ENCODE measurements around the gene LAMA5. TPM values are rescaled to one million over a fixed set of nuclear protein-coding genes. Genes with fewer than 3 reads are reported as not detected.

The LAMA5 gene
- polyA plus RNA-seq, 10 donors: 38.4 to 86.0 (median 57.8) TPM

DNA sequence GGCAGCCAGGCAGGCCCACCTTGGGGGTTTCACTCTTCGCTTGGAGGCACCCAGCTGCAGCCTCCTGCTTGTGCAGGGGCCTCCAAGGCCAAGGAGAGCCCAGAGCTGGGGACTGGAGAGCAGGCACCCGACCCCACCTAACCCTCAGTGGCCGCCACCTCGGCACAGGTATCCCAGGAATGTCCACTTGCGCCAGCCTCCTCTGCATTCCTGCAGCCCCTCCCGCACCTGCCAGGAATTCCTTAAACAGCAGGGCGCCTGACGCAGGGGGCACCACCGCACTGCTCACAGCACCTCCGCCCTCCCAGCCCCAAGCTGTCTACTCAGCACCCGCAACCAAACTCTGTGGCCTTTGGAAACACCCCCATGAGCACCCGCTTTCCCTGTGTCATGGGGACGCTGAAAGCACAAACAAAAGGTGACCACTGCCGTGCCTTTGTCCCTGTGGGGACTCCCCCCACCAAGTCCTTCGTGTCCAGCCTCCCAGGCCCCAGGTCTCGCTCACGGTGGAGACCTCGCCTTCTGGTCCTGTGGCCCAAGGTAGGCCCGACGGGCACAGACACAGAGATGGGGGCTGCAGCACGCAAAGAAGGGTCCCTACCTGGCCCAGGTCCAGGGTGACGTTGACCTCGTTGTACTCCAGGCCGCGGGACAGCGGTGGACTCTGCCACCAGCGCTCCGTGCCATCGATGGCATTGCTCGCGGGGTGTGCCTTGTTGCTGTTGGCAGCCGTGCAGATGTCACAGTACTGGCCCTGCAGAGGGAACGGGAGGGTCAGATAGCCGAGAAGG is 5.1 kb downstream of the LAMA5 start:
- DNase-seq: no peak

DNA sequence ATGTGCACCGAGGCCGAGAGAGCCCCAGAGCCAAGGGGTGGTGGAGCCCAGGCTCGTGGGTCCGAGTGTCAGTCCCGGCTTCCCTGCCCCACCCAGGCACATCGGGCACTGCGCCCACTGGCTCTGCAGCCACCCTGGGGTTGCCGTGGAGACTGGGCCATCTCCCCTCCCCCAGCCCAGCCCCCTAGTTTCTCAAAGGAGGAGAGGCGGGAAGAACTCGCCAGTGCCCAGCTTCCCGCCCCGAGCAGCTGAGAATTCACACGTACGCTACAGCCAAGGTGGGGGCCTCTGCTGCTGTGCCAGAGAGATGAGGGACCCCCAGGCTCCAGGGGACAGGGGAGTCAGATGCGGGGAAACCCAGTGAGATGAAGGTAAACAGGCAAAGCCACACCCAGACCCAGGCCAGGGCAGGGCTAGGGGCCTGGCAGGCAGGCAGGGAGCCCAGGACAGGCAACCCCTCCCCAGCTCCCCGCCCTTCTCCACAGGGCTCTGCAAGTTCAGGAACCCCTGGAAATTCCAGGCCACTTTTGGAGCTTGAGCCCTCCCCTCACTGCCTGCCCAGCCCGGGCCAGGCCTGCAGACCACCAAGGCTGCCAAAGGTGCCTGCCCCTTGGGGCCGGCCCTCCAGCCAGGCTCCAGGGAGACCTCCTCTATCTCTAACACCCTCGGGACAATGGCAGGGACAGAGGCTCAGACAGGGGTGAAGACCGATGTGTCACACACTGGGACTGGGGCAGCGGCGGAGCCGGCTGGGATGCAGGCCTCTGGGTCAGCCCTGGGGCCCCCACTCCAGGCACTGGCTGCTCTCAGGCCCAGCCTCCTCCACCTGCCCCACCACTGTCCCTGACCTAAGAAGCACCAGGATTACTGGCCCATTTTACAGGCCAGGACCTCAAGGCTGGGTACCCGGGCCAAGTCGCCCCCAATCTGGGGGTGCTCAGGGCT is 6.0 kb downstream of the LAMA5 start:
- DNase-seq: peak in 1 of 3 donors; percentile 52

DNA sequence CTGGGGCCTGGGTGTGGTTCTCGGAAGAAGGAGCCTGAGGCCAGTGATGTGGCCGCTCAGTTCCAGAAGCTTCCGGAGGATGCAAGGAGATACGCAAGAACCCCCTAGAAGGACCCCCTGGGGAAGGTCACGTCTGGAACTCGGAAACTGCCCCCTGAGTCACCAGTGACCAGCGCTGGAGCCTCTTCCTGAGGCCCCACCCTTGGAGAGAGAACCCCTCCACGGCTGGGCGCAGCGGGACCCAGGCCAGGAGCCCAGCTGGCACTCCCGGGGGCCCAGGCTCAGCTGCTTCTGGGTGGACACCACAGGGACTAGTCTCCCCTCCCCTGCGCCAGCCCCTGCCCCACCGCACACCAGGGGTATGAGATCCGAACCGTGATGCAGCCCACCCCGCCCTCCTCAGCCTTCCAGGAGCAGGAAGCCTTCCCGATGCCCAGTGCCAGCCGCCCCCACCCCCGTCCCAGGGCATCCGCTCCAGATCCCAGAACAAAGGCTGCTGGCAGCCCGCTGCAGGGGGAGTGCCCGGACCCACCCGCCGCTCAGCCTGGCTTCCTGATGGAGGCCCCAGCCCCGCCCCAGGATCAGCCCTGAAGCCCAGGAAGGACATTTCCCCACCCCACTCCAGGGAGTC is 7.5 kb downstream of the LAMA5 start:
- DNase-seq: peak in 1 of 3 donors; percentile 67

DNA sequence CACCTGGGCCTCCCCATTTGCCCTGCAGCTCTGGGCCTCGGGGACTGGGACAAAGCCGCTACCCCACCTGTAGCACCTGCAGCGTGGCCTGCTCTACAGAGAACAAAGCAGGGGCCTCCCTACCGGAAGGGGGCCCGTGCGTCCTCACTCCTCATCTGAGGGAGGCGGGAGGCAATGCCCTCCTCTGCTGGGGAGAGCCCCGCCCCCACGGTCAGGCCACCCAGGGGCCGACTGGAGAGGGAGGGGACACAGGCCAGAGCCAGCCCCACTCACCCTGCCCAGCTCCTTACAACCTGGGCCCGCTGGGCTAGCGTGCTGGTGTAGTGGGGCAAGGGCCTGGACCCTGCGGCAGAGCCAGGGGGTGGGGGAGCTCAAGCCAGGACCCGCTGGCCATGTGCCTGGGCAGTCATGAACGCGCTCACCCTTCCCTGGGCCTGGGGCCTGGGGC is 8.0 kb downstream of the LAMA5 start:
- DNase-seq: peak in 1 of 3 donors; percentile 49

DNA sequence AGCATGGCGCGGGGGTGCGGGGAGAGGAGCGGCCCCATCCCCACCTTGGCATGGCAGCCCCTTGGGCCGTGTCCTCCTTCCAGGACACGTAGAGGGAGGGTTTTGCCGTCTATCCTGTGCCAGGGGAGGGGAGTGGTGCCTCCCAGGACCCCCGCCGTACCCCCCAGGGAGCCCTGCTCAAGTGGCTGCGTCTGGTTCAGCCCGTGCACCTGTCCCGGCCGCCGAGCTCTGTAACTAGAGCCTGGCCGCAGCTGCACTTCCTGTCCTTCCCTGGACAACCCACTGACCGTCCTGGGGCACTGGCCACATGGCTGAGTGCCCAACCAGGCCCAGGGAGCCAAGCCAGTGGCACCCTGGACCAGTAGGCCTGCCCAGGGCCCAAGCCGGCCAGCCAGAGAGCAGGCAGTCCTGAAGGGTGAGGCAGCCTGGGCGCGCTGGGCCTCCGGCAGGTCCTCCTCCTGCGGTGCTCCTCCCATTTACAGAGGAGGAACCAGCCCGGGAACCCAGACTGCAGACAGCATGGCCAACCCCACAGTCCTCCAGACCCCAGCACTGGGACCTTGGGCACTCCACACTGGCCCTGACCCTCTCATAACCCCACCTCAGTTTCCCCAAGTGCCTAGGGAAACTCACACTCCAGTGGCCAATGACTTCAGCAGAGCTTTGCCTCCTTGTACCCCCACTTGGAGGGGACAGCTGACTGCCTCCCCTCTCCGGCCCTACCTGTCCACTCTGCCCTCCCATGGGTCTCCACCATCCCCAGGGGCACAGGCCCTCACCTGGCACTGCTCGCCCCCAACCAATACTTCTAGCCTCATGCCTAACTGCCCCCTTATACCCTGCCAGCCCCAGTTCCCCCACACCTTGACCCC is 8.7 kb downstream of the LAMA5 start:
- DNase-seq: peak in 1 of 3 donors; percentile 73

DNA sequence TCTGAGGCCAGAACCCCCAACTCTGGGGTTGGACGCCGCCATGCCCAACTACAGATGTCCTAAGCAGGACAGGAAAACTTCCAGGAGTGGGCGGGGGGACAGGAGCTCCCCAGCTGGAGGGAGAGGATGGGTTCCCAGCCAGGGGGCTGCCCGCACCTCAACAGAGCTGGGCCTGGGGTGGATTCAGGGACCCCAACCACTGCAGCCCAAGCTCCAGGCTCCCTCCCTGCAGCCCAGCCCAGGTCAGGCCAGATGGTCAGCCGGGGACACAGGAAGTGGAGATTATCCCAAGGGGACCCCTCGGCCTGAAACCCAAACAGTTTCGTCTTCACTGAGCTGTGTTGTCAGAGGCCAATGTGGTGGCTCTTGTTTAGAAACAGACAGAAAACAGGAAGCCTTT is 9.4 kb downstream of the LAMA5 start:
- peak in 1 of 3 donors; percentile 68 for DNase-seq

DNA sequence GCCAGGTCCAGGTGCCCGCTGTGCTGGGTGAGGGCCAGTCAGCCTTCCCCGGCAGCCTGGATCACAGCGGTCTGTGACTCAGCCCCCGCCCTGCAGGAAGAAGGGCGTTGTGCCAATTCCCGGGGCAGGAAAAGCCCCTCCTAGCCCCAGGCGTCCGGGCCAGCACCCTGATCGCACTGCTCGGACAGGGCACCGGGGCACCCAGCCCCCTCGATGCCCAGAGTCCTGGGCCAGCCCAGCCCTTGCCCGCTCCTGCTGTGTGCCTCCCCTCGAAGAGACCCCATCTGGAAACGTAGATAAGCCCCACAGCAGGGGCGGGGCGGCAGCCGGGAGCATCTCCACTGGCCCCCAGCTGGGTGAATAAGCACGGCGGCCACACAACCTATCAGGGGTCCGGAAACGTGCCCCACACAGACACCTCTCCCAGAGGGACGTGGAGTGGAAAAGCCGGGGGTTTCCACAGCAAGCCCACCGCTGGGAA is 9.9 kb downstream of the LAMA5 start:
- peak in 1 of 3 donors; percentile 58 for DNase-seq

DNA sequence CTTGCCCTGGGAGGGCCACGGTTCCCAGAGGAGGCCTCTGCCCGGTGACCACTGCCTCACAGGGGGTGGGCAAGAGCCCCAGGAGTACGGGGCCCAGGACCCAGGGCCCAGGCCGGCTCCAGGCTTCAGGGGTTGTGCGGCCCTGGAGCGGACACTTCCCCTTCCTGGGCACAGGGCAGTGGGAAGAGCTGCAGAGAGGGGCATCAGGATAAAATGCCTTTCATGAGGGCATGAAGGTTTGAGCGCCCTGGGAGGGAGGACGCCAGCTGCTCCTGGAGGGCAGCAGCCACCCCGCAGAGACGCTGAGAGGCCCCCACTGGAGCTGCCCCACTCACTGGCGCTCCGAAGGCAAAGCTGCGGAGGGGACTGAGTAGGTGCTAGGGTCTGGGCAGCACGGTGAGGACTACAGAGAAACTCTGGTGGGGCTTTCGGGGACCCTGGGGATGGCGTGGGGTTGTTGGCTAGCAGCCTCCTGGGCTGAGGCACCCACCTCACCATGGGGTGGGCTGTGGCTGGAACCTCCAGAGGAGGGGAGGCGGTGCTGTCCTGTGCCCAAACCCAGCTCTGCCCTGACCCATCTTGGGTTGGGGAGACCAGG is 10.4 kb downstream of the LAMA5 start:
- DNase-seq: no peak

DNA sequence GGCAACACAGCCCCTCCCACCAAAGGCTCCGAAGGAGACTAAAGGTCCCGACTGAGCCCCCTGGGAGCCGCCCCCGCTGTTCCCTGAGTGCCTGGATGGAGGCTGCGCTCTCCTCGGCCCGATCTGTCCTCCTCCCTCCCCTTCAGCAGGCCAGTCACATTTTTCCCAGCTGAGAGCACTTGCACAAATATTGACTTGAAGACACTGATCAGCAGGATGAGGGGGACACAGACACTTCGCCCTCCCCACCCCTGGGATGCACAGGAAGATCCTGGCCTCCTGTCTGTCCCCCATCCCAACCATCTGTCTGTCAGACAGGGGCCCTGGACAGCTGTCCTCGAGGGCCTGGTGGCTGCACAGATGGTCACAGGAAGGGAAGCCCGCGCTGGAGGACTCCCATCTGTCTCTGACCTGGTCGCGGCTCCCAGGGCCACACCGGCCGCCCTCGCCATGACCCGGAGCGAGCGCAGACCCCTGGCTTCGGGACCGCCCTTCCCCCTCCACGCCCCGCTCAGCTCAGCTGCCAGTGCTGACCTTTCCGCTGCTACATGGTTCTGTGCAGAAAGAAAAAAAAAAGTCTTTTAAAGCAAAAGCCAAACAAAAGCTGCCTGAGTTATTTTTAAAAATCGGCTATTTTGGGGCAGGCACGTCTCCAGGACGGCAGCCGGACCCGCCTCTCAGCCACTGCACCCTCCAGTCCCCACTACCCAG is 11.1 kb downstream of the LAMA5 start:
- DNase-seq: peak in 1 of 3 donors; percentile 75

DNA sequence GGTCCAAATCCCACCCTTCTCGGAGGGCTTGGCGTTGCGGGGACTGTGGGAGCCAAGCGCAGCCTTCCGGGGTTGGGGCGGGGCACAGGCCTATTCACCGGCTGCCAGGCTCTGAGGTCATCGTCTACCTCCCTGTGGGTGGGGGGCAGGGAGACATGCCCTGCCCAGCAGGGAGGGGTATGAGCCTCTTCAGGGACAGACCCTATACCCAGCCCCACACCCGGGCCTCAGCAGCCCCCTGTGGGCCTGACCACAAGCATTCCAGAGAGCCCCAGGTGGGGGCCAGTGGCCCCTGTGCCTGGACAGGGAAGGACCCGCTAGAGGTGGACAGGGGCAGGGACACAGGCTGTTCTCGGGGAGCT is 11.6 kb downstream of the LAMA5 start:
- no peak for DNase-seq

DNA sequence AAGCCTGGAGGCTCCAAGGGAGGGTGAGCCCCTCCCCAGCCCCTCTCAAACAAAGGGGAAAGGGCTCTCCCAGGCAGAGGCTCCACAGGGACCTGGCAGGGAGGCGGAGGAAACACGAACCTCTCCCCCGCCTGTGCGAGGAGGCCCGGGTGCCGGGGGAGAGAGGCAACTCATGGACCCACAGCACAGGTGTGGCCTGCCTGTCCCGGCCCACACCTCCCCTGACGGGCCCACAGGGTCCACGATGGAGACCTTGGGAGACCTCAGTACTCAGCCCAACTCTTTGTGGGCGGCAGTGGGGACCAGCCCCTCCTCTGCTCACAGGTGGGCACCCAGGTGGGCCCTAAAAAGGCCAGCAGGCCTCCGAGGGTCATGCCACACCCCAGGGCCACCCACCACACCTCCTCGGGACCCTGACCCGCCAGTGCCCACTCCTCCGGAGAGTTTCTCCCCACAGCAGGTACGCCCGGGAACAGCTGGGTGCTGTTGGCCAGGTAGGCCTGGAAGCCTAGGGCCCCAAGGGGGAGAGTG is 12.2 kb downstream of the LAMA5 start:
- no peak for DNase-seq

DNA sequence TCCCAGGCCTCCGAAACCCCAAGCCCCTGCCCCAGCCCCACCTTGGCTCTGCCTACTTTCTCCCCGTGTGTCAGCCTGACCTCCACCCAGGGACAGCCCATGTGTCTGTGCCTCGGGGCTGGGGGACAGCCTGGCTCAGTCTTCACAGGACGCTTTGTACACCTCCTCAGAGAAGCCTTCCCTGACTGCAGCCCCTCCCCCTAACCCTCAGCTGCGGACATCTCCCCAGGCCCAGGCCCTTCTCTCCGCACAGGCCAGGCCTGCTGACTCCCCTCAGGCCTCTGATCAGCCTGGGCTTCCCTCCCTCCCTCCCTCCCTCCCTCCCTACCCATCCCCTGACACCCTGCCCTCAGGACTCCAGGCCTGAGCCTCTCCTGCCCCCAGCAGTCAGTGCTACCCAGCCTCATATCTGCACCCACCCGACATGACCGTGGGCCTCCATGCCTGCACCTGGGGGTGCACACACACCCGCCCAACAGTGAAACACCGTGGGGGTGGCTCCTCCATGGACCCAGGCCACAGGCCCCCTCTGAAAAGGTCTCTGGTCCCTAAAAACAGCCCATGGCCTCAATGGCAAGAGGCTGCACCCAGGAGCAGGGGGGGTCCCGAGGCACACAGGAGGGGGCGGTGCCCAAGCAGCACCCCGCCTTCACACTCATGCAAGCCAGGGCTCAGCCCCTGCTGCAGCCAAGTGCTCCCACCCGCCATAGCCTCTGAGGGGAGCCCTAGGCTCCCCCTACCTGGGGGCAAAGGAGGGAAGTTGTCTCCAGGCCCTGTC is 12.9 kb downstream of the LAMA5 start:
- DNase-seq: no peak

DNA sequence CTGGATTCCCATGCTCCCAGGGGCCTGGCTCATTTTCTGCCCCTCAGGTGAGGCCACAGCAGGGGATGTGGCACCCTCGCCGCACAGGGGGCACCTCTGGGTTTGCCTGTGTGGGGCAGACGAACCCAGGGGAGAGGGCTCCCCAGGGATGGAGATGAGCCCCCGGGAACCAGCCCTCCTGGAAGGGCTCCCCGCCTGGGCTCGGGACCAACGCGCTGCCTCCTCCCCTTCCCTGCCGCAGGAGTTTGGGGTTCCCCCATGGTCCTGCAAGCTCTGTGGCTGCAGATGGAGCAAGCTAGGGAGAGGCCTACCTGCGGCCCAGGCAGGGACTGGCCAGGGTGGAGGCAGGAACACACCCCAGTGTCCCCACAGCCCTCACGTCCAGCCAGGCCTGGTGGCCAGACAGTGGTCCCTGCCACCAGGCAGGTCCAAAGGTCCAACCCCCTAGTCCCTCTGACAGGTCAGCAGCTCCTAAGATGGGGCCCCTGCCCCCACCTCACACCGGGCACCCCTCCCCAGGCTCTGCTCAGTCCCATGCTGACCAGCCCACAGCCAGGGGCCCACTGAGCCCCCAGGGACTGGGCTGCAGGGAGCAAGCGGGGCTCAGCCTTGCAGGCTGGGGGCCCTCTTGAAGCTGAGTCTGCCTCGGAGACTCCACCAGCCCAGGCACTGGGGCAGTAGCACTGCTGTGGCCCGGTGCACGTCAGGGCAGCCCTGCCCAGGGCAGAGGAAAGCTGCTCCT is 13.7 kb downstream of the LAMA5 start:
- no peak for DNase-seq

DNA sequence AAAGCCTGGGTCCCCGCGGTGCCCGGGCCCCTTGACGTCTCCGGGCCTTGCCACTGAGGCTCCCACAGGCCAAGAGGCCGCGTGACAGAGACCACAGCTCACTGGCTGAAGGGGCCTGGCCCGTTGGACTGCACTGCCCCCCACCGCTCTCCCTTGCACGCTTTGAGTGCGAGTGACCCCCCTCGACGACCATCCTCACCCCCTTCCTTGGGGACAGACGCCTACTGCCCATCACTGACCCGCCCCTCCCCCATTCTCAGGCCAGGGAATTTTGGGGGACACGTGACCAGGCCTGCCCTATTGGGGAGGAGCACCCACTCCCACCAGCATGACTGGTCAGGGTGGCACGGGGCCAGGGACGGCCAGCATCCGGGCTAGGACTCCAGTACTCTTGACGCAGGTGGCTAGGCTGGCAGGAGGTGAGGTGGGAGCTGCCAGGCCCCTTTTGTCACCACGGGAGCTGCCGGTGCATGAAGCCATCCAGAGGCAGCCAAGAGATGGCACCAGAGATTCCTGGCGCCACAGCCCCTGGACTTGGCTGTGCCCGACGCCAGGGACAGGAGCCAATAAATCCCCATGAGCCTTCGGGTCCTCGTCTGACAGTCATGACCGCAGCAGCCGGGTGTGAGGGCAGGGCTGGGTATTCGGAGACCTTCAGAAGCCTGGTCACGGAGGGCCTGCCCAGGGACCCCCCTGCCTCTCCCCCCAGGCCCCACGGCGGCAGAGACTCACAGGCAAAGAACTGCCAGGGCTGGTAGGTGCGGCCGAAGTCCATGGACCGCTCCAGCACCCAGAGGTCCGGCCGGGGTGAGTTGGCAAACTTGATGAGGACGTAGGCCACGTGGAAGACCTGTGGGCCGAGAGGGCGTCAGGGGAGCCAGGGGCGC is 14.5 kb downstream of the LAMA5 start:
- peak in 1 of 3 donors; percentile 51 for DNase-seq

DNA sequence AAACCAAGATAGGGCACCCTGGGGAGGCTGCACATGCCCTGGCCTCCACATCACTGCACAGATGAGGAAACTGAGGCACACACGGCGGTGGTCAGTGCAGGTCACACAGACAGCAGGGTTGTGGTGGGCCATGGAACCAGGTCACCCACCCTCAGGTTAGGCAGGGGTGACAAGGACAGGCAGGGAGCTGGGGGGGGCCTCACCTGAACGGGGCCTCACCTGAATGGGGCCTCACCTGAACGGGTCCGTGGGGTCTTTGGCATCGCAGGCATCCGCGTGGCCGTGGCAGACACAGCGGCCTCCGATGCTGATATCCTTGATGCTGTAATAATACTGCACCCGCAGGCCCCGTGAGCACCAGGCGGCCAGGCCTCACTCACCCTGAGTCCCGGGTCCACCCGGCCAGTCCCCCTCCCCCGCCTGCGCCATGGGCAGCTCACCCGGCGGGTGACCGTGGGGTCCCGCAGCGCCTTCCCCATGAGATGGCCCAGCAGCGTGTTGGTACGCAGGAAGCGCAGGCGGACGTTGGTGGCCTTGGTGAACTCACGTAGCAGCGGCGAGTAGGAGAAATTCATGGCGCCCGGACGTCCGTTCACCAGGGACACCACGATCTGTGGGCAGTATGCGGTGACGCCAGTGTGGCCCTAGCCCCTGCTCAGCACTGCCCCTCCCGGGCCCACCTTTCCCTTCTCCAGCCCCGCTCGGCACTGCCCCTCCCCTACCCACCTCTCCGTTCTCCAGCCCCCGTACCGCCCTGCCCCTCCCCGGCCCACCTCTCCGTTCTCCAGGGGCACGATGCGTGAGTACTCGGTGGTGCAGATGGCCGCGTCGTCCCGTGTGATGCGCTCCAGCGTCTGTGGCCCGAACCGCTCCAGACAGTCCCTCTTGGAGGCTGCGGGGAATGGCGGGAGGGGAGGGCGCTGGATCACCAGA is 15.4 kb downstream of the LAMA5 start:
- no peak for DNase-seq
